Transverse colon (tissue), 4 donors: ENCODE data around the gene UBE2L3.

Experiments
- EP300 ChIP-seq: sonication (generic); formaldehyde crosslinking; IDR thresholded peaks from one replicate; pipeline ENCODE4 v1.6.1; 2017; ENCODE audit warnings: antibody characterized with exemption, low read depth
- POLR2A ChIP-seq: fragments of 450-650 bp; IDR thresholded peaks from one replicate; pipeline ENCODE4 v1.6.1; 2016; ENCODE audit warnings: antibody characterized with exemption, mild to moderate bottlenecking, moderate library complexity
- POLR2AphosphoS5 ChIP-seq, 3 donors: sonication (generic); formaldehyde crosslinking; IDR thresholded peaks; one replicate each; pipeline ENCODE4 v1.6.1; 2016; ENCODE audit warnings: antibody characterized with exemption in 3 of 3
- TF ChIP-seq, protein P1 (sequence below), 5 experiments: fragments of 200-600 bp in 3 of 5; fragments of 450-650 bp in 2 of 5; sonication (generic) in 3 of 5; IDR thresholded peaks; 1 replicate in 2 of 5; 2 replicates in 3 of 5; pipeline ENCODE4 v1.5.1; 2016 to 2017; ENCODE audit warnings: antibody characterized with exemption in 5 of 5, inconsistent platforms in 3 of 5, mild to moderate bottlenecking in 2 of 5, moderate library complexity in 1 of 5

DNA sequence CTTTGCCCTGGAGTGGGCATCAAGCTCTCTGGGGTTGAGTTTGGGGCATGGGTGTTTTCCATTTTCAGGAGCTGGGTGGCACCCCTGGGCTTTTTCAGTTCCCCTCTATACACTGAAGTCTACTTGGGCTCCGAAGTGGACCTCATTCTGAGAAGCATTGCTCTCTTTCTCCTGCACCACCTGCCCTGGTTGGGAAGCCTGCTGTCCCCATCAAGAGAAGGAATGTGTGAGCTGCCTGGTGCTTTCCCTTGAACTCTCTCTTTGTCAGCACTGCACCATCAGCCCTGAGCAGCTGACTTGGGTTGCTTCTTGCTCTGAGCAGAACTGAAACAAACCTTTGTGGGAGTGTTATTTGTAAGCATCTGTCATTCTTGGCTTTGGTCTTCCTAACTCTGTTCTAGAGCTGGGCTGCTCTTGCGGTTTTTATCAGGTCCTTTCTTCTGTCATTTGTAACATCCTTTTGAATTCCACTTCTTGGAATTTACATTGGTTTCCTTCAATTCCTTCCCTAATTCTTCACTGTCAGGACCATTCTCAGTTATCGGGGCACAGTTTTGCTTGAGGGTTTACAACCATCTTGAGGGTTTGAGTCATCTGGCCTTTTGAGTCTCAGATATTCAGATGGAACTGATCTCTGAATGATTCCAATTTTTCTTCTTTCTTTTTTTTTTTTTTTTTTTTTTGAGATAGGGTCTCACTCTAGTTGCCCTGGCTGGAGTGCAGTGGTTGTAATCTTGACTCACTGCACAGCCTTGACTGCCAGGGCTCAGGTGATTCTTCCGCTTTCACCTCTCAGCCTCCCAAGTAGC lies 20.5 kb downstream of the UBE2L3 start:
- TF ChIP-seq, protein P1, sequence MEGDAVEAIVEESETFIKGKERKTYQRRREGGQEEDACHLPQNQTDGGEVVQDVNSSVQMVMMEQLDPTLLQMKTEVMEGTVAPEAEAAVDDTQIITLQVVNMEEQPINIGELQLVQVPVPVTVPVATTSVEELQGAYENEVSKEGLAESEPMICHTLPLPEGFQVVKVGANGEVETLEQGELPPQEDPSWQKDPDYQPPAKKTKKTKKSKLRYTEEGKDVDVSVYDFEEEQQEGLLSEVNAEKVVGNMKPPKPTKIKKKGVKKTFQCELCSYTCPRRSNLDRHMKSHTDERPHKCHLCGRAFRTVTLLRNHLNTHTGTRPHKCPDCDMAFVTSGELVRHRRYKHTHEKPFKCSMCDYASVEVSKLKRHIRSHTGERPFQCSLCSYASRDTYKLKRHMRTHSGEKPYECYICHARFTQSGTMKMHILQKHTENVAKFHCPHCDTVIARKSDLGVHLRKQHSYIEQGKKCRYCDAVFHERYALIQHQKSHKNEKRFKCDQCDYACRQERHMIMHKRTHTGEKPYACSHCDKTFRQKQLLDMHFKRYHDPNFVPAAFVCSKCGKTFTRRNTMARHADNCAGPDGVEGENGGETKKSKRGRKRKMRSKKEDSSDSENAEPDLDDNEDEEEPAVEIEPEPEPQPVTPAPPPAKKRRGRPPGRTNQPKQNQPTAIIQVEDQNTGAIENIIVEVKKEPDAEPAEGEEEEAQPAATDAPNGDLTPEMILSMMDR (IDR thresholded peaks at IDR 0.05) = no peak
- TF ChIP-seq POLR2A (no peak), POLR2AphosphoS5 (IDR thresholded peaks at IDR 0.05) (no peak), EP300 (no peak)
